GM10248 (cell line): Measurements from ENCODE around the gene NFE2L2.
"Not testable (repeated sequence)": the region's sequence is repeated elsewhere in the genome, so short reads cannot be mapped to it uniquely, and the experiment has no call there.

Experiments
- CTCF ChIA-PET: fragments of 300-600 bp; sonication (Branson Sonifier 250); formaldehyde crosslinking; extraction: SDS; loops from one replicate; lab custom pipeline; 2021; ENCODE audit warnings: antibody characterized with exemption; lab: Yijun Ruan, JAX
- POLR2A ChIA-PET: fragments of 350-650 bp; sonication (Branson Sonifier 250); formaldehyde crosslinking; extraction: SDS; loops from one replicate; lab custom pipeline; 2020; ENCODE audit warnings: antibody characterized with exemption; lab: Yijun Ruan, JAX
- DNase-seq: peaks from one replicate; pipeline ENCODE4 v3.0.0; 2012; ENCODE audit errors: extremely low spot score
- TF ChIP-seq, protein P1 (sequence below): IDR thresholded peaks from 2 replicates; pipeline ENCODE4 v1.5.1; 2012; ENCODE audit warnings: mild to moderate bottlenecking, low read depth; ENCODE audit errors: extremely low read depth, missing control alignments, control extremely low read depth

The NFE2L2 gene

DNA sequence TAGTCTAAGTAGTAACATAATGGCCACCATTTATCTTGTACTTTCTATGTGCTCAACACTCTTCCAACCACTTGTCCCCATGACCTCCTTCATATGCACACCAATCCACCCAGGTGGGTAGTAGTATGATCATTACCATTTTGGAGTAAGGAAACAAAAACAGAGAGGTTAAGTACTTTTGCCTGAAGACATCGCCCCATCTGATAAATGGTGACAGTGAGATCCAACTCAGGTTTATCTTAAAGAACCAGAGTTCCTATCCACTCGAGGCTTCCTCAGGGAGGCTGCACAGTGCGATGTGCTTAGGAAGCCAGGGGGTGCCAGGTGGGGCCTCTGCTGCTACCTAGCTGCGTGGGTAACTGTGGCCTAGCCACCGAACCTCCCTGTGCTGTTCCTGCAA is 14.1 kb downstream of the NFE2L2 start:
- TF ChIP-seq, protein P1, sequence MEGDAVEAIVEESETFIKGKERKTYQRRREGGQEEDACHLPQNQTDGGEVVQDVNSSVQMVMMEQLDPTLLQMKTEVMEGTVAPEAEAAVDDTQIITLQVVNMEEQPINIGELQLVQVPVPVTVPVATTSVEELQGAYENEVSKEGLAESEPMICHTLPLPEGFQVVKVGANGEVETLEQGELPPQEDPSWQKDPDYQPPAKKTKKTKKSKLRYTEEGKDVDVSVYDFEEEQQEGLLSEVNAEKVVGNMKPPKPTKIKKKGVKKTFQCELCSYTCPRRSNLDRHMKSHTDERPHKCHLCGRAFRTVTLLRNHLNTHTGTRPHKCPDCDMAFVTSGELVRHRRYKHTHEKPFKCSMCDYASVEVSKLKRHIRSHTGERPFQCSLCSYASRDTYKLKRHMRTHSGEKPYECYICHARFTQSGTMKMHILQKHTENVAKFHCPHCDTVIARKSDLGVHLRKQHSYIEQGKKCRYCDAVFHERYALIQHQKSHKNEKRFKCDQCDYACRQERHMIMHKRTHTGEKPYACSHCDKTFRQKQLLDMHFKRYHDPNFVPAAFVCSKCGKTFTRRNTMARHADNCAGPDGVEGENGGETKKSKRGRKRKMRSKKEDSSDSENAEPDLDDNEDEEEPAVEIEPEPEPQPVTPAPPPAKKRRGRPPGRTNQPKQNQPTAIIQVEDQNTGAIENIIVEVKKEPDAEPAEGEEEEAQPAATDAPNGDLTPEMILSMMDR = no peak
- CTCF ChIA-PET = interaction anchor here (1.5 to 3.2 kb wide), 3 partner anchors 13 to 28 kb away, joined by 3 to 9 read pairs (median 4); no protein-coding TSS in a partner anchor
- POLR2A ChIA-PET = no interaction called here
- DNase-seq = no peak

DNA sequence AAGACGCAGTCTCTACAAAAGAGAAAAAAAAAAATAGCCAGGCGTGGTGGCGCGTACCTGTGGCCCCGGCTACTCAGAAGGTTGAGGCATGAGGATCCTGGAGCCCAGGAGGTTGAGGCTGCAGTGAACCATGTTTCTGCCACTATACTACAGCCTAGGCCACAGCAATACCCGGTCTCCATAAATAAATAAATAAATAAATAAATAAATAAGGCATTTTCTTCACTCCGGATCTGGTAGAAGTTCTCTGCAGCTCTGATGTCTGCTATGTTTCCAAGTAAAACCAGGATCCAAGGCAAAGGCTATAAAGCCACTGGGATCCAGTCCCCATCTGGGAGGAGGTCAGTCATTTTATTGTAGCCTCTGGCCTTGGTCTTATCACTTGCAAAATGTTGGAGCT is 15.5 kb downstream of the NFE2L2 start:
- CTCF ChIA-PET = interaction anchor here (1.1 to 3.2 kb wide), 3 partner anchors 14 to 84 kb away, joined by 3 to 9 read pairs (median 3); no protein-coding TSS in a partner anchor
- no peak for DNase-seq
- POLR2A ChIA-PET = interaction anchor here (1.2 kb wide), 1 partner anchor 14 kb away, joined by 3 read pairs; no protein-coding TSS in a partner anchor
- TF ChIP-seq, protein P1 = no peak

DNA sequence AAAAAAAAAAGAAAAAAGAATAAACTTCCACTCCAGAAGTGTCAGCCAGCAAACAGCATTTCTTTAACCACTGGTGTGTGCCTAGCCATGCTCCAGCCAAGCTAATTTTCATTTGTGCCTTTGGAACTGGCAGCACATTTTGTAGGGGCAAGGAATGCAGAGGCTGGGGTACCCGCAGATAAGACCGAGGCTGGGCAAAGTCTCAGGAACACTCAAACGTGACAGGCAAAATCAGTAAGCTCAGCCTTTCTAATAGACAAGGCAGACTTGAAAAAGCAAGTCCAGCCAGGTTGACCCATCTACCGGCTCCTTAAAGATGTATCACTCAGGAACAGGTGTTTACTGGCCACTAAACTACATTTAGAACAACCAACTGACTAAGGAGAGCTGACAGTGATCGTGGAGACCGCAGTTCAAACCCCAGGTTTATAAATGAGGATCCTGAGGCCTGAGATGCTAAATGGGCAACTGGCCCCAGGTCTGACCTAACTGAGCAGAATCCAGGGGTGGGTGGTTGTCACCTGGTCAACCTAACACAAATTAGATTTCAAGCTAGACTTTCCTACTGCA is 16.7 kb downstream of the NFE2L2 start:
- ChIA-PET POLR2A (no interaction called here), CTCF (interaction anchor here (1.0 to 3.2 kb wide), 4 partner anchors 11 to 83 kb away, joined by 3 to 9 read pairs (median 3); partner anchors contain the start of gene NFE2L2)
- TF ChIP-seq, protein P1 = no peak

DNA sequence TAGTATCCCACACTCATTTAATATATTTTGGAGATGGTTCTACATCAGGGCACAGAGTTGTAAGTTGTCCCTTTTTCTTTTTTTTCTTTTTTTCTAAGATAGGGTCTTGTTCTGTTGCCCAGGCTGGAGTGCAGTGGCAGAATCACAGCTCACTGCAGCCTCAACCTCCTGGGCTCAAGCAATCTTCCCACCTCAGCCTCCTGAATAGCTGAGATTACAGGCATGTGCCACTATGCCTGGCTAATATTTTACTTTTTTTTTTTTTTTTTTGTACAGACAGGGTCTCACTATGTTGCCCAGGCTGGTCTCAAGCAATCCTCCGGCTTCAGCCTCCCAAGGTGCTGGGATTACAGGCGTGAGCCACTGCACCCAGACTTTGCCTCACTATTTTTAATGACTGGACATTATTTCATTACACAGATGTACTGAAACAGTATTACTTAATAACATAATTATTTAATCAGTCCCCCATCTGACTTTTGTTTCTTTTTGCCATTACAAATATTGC is 17.9 kb downstream of the NFE2L2 start:
- ChIA-PET POLR2A (interaction anchor here (0.6 kb wide), 1 partner anchor 32 kb away, joined by 4 read pairs; no protein-coding TSS in a partner anchor), CTCF (interaction anchor here (0.9 to 2.2 kb wide), 3 partner anchors 9 to 17 kb away, joined by 5 to 8 read pairs (median 6); partner anchors contain the start of gene NFE2L2)
- DNase-seq = not testable (repeated sequence)

More for the DNA sequence above, 16.7 kb downstream of the NFE2L2 start:
- no peak for DNase-seq

DNA sequence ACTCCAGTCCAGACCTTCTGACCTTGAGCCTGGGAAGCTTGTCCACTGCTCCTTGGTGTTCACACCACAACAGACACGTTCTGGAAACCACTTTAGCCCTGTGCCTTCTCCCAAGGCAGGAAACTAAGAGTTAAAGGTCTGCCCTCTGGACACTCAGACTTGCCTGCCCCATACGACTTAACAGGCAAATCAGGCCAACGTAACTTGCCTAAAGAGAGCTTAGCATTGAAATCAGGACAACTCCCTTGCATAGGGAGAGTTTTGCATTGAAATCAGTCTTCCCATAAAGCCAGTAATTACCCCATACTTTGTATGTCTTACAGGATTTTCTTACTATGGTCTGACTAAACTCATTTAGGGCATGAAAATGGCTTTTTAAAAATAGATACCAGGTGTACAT is 18.5 kb downstream of the NFE2L2 start:
- ChIA-PET CTCF (interaction anchor here (0.9 to 2.2 kb wide), 4 partner anchors 9 to 18 kb away, joined by 5 to 8 read pairs (median 6); partner anchors contain the start of gene NFE2L2), POLR2A (no interaction called here)
- DNase-seq = no peak
- TF ChIP-seq, protein P1 = no peak

DNA sequence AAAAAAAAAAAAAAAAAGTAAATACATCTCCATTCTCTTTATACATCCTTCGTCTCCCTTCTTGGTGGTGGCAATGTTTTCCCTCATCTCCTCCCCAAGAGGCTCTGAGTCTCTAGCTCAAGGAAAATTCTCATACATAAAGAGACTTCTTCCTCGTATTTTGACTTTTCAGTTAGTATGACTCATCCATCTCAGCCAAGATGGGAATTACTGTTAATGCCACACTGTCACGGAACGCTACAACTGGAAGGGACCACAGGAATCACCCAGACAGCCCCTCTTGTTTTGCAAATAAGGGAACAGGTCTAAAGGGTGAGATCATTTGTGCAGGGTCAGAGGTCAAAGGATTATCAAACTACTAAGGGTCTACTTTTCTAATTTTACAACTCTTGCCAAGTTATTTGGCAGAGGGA is 19.5 kb downstream of the NFE2L2 start:
- ChIA-PET POLR2A (interaction anchor here (0.6 kb wide), 1 partner anchor 1621 kb away, joined by 5 read pairs; no protein-coding TSS in a partner anchor), CTCF (interaction anchor here (1.6 to 2.2 kb wide), 3 partner anchors 10 to 19 kb away, joined by 6 to 8 read pairs (median 7); partner anchors contain the start of gene NFE2L2)
- no peak for DNase-seq
- TF ChIP-seq, protein P1 = no peak

DNA sequence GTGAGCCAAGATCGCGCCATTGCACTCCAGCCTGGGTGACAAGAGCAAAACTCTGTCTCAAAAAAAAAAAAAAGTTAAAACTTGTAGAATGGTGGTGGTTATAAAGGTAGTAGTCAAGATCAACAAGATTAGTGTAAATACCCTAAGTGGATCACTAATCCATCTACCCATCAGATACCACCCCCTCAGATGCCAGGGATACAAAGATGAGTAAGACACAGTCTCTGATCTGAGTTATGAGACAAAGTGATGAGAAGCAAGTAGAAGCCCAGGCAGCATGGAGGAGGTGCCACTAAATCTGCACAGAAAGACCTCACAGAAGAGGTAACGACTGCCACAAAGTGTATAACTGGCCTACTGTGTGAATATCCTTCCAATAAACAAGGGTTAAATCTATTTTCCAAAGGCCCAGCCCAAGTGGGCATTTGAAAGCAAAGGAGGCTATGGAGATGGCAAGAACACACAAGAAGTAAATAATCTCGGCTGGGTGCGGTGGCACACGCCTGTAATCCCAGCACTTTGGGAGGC is 20.2 kb downstream of the NFE2L2 start:
- ChIA-PET POLR2A (interaction anchor here (1.0 kb wide), 1 partner anchor 17 kb away, joined by 3 read pairs; no protein-coding TSS in a partner anchor), CTCF (interaction anchor here (1.2 to 2.2 kb wide), 5 partner anchors 9 to 21 kb away, joined by 3 to 7 read pairs (median 5); partner anchors contain the start of gene NFE2L2)
- TF ChIP-seq, protein P1 = no peak
- DNase-seq = no peak
